GM12873 (cell line): Measurements from ENCODE around the gene TNRC6B.

Source experiments
- CTCF ChIP-seq: IDR thresholded peaks from 2 replicates; pipeline ENCODE4 v1.5.1; 2012; ENCODE audit warnings: low read depth, mild to moderate bottlenecking, moderate library complexity, low read length, control low read depth; ENCODE audit not compliant: insufficient read depth; ENCODE audit errors: missing control alignments

Gene TNRC6B

GRCh38 chr22:40352763-40353162, 175.0 kb downstream of the TNRC6B start:
- no peak for TF ChIP-seq CTCF

- no peak for TF ChIP-seq CTCF
Observed at GRCh38 chr22:40361100-40361499, 183.4 kb downstream of the TNRC6B start.

- TF ChIP-seq CTCF = no peak
Observed at GRCh38 chr22:40363059-40363458, 185.3 kb downstream of the TNRC6B start.

GRCh38 chr22:40364431-40364830, 186.7 kb downstream of the TNRC6B start:
- TF ChIP-seq CTCF = no peak

- no peak for TF ChIP-seq CTCF
Observed at GRCh38 chr22:40366068-40366467, 188.3 kb downstream of the TNRC6B start.

GRCh38 chr22:40367342-40367741, 189.6 kb downstream of the TNRC6B start:
- no peak for TF ChIP-seq CTCF

GRCh38 chr22:40368016-40368415, 190.3 kb downstream of the TNRC6B start:
- TF ChIP-seq CTCF = no peak

GRCh38 chr22:40368836-40369235, 191.1 kb downstream of the TNRC6B start:
- no peak for TF ChIP-seq CTCF
